GM19043 (cell line): Measurements from ENCODE around the gene KLK12.
"Not testable (repeated sequence)": the region's sequence is repeated elsewhere in the genome, so short reads cannot be mapped to it uniquely, and the experiment has no call there.

Experiments used
- ATAC-seq: cut with Tn5 transposase; IDR thresholded peaks from one replicate; pipeline ENCODE4 v1.9.1; 2021; ENCODE audit warnings: low read depth; ENCODE audit not compliant: unreplicated experiment

The KLK12 gene

DNA sequence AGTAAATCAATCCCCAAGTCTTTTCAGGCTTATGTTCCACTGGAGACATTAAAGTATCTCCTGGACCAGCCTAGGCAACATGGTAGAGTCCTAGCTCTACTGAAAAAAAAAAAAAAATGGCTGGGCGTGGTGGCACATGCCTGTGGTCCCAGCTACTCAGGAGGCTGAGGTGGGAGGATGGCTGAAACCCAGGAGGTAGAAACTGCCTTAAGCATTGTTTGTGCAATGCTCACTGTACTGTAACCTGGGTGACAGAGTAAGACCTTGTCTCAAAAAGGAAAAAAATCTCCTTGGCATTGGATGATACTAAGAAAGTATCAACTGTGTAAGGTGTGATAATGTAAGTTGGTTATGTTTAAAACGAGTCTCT is 42.2 kb downstream of the KLK12 start:
- no peak for ATAC-seq

DNA sequence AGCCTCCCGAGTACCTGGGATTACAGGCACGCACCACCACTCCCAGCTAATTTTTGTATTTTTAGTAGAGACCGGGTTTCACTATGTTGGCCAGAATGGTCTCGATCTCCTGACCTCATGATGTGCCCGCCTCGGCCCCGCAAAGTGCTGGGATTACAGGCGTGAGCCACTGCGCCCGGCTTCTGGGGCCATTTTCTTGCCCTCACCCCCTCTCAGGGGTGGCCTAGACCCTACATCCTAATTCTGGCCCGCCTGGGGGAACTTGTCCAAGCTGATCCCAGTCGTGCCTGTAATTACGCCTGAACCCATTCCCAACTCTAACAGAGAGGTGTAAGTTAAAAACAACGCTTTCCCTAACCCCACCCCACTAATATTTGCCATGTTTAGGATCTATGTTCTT is 50.4 kb downstream of the KLK12 start:
- not testable (repeated sequence) for ATAC-seq

DNA sequence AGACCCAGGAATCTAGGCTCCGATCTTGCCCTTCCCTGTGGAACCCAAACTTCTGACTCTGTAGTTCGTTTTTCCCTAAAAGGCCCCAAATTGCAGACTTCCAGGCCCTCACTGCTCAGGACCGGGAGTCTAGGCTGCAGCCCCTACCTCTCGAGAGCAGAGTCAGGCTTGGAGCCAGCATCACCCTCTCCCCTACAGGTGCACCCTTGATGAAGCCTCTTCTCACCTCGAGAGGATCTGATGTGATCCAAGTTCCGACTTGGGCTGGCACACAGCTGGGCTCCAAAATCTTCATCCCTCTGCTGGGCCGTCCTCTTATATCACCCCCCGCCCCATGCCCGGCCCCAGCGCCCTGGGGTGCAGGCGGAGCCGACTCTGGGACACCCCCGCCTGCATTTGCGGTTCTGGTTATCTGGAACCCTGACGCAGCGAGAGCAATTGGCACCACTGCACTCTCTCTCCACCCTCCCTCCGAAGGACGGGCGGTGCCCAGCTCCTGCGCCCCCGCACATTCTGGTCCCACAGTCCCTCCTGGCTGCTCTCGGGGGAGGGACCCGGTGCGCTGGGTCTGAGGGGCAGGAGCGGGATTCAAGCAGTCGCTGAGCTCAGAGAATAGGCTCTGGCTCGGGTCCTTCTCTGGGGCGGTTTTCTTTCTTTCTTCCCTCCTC is 51.0 kb downstream of the KLK12 start, which contains the start of gene KLK7:
KLK7 (minus strand) TSS at position 293 of the 668 bp plus-strand sequence. CDS start 1,518 bp downstream, outside the sequence.
- ATAC-seq = no peak

DNA sequence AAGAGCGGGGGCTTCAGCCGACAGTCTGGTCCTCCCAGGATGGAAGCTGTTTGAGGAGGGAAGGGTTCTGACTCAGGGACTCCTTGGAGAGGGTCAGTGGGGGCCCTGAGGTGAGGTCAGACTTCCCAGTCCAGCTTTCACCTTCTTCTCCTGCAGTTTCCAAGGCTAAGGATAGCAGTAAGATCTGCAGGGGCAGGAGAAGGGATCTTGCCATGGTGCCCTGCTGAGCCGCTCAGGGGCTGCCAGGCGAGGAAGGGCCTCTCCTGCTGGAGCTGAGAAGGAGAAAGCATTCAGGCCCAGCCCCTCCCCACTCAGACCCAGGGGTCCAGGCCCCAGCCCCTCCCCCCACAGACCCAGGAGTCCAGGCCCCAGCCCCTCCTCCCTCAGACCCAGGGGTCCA is 52.6 kb downstream of the KLK12 start:
- ATAC-seq = no peak

DNA sequence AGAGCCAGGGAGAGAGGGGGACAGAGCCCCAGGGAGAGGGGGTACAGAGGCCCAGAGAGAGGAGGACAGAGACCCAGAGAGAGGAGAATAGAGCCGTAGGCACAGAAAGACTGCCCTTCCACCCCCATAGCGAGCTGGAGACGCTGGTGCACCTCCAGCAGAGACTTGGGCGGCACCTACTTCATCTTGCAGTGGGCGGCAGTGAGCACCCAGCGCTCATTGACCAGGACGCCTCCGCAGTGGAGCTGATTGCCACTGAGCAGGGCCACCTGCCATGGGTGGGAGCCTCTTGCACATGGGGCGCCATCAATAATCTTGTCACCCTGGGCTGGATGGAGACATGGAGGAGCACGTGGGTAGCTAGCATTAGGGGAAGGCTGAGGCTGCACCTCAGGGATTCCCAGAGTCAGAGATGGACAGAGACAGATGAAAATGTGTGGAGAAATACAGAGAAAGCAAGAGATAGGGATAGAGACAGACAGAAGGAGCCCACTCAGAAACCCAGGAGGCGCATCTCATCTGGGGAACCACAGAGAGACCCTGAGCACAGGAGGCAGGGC is 53.1 kb downstream of the KLK12 start:
- no peak for ATAC-seq

DNA sequence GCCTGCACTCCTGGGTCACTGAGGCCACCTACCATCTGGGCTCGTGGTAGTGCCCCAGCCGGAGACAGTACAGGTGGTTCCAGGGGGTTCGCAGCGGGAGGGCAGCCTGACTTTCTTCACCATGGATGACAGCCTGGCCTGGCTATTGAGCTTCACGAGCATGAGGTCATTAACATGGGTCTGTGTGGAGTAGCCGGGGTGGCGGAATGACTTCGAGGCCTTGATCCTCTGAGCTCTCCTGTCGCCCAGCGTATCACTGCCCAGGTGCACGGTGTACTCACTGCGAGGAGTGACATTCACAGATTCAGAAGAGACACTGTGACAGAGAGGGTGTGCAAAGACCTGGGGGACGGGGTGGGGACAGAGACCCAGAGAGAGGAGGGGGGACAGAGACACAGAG is 54.6 kb downstream of the KLK12 start:
- no peak for ATAC-seq

DNA sequence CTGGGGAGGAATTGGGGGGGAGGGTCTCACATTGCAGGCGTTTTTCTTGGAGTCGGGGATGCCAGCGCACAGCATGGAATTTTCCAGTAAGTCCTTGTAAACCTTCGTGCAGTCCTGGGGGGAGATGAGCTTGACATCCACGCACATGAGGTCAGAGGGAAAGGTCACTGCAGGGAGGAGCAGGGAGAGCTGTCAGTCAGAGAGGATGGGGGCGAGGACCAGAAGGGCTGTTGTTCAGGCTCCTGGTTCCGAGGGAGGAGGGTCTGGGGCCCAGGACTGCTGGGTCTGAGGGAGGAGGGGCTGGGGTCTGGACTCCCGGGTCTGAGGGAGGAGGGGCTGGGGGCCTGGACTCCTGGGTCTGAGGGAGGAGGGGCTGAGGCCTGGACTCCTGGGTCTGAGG is 55.0 kb downstream of the KLK12 start:
- no peak for ATAC-seq
